Coronary artery (tissue), 2 donors: Measurements from ENCODE around the gene CBX8.

Experiments used
- DNase-seq: peaks from one replicate; pipeline ENCODE4 v3.0.0-alpha.2; 2017; ENCODE audit warnings: low spot score
- H3K27ac ChIP-seq, 2 donors: fragments of 200-600 bp; sonication (generic); one replicate each; pipeline ENCODE4 v1.5.1; 2016 to 2019
- H3K4me3 ChIP-seq: fragments of 200-600 bp; sonication (generic); 2 replicates; pipeline ENCODE4 v1.5.1; 2016; ENCODE audit warnings: mild to moderate bottlenecking, moderate library complexity
- TF ChIP-seq, protein P1 (sequence below): fragments of 200-600 bp; sonication (generic); IDR thresholded peaks from one replicate; pipeline ENCODE4 v1.5.1; 2019; ENCODE audit warnings: antibody characterized with exemption

Gene CBX8

DNA sequence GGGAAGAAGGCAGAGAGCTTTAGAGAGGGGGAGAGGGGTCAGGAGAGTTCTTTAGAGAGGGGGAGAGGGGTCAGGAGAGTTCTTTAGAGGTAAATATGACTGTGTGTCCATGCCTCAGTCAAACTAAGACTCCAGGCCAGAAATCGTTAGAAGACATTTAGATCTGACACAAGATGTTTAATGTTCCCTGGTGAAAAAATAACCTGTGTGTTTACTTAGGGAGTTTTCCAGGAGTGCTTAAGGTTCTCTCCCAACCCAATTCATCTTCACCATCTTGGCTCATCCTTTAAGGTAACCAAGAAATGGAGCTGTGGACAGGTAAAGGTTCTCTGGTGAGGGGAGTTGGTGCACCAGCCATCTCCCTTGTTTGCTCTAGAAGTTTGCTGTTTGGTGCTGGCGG is 32.6 kb upstream of the CBX8 start:
- TF ChIP-seq, protein P1, sequence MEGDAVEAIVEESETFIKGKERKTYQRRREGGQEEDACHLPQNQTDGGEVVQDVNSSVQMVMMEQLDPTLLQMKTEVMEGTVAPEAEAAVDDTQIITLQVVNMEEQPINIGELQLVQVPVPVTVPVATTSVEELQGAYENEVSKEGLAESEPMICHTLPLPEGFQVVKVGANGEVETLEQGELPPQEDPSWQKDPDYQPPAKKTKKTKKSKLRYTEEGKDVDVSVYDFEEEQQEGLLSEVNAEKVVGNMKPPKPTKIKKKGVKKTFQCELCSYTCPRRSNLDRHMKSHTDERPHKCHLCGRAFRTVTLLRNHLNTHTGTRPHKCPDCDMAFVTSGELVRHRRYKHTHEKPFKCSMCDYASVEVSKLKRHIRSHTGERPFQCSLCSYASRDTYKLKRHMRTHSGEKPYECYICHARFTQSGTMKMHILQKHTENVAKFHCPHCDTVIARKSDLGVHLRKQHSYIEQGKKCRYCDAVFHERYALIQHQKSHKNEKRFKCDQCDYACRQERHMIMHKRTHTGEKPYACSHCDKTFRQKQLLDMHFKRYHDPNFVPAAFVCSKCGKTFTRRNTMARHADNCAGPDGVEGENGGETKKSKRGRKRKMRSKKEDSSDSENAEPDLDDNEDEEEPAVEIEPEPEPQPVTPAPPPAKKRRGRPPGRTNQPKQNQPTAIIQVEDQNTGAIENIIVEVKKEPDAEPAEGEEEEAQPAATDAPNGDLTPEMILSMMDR, result no peak
- Histone ChIP-seq H3K4me3 (no peak overlapping the region), H3K27ac (no peak overlapping the region)
- no peak for DNase-seq

DNA sequence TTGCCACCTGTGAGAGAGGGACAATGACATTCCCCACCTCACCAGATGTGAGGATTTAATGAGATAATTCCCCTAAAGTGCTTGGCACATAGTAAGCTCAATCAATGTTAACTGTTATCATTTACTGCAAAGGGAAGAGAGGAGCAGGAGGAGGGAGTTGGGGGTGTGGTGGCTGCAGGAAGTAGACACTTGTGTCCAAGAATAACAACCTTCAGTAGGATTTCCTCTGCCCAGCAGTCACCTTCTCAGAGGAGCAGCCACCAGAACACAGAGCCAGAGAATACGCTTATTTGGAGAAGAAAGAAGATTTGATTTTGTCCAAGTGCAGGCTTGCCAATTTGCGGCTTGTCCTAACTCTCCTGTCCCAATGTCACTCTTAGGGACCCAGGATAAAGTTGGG is 32.1 kb upstream of the CBX8 start:
- Histone ChIP-seq H3K4me3 (no peak overlapping the region), H3K27ac (no peak overlapping the region)
- no peak for DNase-seq
- TF ChIP-seq, protein P1, result no peak

DNA sequence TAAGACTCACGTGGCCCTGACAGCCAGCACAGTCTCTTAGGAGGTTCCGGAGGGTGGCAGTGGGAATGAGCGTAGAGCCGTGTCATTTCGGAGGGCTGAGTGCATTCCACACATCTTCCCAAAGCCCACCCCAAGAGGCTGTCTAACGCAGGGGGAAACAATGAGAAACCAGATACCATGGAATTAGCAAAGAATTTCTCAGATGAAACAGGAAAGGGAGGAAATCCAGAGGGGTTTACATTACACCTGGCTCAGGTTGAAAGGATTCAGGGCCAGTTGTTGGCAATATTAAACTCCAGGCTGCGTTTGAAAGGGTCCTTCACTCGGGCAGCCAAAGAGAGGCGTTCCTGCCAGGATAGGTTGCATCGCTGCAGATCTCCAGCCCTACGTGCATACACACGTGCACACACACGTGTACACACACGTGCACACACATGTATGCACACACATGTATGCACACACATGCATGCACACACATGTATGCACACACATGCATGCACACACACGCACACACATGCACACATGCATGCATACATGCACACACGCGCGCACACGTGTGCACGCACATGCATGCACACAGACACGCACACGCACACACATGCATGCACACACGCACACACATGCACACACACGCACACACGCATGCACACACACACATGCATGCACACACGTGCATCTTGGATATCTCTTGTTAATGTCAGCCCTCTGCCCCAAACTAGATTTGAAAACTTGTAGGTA is 30.1 kb upstream of the CBX8 start:
- TF ChIP-seq, protein P1, result no peak
- no peak for DNase-seq
- H3K27ac ChIP-seq, result no peak overlapping the region
- H3K4me3 ChIP-seq, result no peak overlapping the region

DNA sequence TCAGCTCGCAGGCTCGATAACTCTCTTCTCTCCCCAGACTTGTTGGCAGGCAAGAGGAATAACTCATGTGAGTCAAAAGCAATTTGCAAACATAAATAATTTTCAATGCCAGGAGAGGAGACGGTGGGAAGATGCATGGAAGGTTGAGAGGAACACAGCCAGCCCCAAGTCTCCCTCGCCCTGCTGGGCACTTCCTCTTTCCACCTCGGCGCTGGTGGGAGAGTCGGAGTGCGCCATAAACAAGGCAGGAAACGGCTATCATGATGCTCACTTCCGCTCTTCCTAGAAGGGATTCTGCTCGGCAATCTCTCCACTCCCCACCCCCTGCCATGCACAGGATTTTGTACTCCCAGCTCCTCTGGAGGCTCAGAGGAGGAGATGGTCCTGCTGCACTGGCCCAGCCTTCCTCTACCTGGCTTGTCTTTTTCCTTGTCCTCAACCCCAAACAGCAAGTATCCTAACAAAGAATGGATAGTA is 29.4 kb upstream of the CBX8 start:
- H3K27ac ChIP-seq, result no peak overlapping the region
- TF ChIP-seq, protein P1, result no peak
- DNase-seq, result no peak
- no peak overlapping the region for H3K4me3 ChIP-seq

DNA sequence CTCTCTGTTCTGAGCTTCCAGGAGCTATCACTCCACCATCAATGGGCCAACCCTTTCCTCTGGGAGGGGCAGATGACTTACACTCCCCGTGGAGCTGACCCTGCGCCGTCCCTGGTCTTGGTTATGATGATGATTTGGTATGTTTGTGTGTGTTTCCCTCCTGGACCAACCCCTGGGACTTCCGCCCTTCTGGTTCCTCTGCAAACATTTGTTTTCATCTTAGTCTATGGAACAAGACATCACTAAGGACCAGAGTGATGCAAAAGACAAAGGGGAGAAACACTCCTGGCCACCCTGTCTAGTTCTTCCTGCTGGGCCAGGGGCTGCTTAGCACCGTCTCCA is 28.7 kb upstream of the CBX8 start:
- Histone ChIP-seq H3K27ac (no peak overlapping the region), H3K4me3 (no peak overlapping the region)
- no peak for DNase-seq
- TF ChIP-seq, protein P1, result no peak

DNA sequence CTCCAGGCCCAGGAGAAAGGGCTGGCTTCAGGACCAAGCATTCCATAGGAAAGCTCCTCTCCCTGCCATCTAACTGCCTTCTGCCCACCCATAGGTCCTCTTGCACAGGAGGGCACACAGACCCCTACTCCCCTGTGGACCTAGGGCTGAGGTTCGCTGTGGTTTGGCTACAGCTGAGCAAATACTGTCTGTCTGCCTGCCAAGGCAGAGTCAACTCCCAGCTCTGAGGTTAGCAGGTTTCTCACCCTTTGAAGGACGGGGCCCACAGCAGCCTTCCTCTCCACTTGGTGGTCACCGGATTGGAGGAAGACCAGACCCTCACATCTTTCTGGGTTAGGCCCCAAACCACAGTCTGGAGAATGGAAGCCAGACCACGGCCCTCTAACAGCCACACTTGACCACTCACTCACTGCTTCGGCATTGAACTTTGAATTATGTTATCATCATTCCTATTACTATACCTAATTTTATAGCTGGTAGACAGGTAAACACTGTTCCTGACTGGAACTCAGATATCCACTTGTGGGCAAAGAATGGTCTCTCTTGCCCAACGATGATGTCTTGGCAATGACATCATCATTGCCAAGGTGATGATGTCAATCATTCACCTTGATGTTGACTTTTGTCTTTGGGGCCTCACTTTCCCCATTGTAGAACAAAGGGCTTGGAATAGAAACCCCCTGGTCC is 28.2 kb upstream of the CBX8 start:
- TF ChIP-seq, protein P1, result no peak
- no peak for DNase-seq
- Histone ChIP-seq H3K27ac (no peak overlapping the region), H3K4me3 (no peak overlapping the region)

DNA sequence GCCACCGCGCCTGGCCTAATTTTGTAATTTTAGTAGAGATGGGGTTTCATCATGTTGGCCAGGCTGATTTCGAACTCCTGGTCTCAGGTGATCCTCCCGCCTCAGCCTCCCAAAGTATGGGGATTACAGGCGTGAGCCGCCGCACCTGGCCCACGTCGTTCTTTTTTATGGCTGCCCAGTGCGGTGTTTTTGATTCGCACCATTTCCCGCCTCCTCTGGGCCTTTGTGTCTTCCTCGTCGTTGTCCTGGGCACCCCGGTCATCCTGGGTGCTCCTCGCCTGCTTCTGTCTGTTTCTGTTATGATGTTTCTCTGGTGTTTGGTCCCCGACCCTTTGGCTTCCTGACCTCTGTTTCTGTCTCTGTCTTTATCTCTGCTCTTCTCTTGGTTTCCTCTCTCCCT is 27.4 kb upstream of the CBX8 start:
- no peak for DNase-seq
- Histone ChIP-seq H3K4me3 (no peak overlapping the region), H3K27ac (no peak overlapping the region)
- TF ChIP-seq, protein P1, result no peak
